ENCODE results near the gene GABRG3.

- TF ChIP-seq, protein P1, sequence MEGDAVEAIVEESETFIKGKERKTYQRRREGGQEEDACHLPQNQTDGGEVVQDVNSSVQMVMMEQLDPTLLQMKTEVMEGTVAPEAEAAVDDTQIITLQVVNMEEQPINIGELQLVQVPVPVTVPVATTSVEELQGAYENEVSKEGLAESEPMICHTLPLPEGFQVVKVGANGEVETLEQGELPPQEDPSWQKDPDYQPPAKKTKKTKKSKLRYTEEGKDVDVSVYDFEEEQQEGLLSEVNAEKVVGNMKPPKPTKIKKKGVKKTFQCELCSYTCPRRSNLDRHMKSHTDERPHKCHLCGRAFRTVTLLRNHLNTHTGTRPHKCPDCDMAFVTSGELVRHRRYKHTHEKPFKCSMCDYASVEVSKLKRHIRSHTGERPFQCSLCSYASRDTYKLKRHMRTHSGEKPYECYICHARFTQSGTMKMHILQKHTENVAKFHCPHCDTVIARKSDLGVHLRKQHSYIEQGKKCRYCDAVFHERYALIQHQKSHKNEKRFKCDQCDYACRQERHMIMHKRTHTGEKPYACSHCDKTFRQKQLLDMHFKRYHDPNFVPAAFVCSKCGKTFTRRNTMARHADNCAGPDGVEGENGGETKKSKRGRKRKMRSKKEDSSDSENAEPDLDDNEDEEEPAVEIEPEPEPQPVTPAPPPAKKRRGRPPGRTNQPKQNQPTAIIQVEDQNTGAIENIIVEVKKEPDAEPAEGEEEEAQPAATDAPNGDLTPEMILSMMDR (IDR thresholded peaks at IDR 0.05), result no peak
- no peak for TF ChIP-seq POLR2A (IDR thresholded peaks at IDR 0.05)
Measured at GRCh38 chr15:27454281-27455075, 483.5 kb downstream of the GABRG3 start.
